CD4-positive, alpha-beta T cell treated with Interleukin-10 for 1 hour (primary cell): ENCODE measurements around the gene CCDC15.

Experiments used
- DNase-seq: peaks from one replicate; pipeline ENCODE4 v3.0.0-alpha.2; 2020

Gene CCDC15

GRCh38 chr11:124953753-124954589 is at the start of gene CCDC15:
Gene CCDC15 (plus strand): TSS chr11:124954202. CDS start chr11:124954733, 531 bp downstream.
- DNase-seq, result peak; percentile 95

- DNase-seq, result peak; percentile 15
Observed at GRCh38 chr11:124915541-124916369, 38.2 kb upstream of the CCDC15 start.

GRCh38 chr11:124916370-124916710 is 37.7 kb upstream of the CCDC15 start:
- no peak for DNase-seq

DNA sequence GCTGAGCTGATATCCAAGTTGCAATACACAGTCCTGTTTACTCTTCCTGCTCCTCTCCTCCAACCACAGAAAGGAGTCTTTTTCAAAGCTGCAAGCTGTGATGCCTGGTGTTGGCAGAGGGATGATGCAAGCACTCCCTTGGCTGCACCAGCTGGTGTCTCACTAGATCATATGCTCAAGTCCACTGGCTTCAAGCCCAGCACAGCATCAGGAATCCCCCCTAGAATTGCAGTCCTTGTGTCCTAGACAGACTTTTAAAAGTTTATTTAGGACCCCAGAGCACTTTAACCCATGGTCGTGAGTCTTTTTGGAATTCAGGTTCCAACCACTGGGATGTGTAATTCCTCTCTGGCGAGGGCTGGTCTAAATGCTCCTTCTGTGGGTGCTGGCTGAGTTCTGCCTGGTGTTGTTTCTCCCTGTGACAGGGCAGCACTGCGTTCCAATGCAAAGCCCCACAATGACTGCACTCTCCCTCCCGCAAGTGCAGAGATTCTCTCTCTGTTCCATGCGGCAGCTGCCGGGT is 36.8 kb upstream of the CCDC15 start:
- DNase-seq, result no peak

DNA sequence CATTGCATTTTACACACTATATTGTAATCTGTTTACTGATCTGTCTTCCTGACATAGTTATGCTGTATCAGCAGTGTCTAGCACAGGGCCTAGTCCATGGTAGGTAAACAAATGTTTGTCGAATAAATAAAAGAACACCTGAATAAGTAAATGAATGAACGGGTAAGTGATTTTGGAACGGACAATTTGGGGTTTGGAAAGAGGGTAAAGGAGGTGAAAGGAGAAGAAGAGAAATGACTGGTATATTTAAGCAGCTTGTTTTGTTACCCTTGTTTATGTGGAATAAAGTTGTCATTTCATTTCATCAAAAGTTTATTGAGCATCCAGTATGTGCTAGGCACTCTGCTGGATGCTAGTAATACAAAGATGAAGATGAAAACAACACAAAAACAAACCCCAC is 35.1 kb upstream of the CCDC15 start, which contains the start of gene HEPN1:
HEPN1 (plus strand) TSS at position 301 of the 400 bp plus-strand sequence.
- no peak for DNase-seq

DNA sequence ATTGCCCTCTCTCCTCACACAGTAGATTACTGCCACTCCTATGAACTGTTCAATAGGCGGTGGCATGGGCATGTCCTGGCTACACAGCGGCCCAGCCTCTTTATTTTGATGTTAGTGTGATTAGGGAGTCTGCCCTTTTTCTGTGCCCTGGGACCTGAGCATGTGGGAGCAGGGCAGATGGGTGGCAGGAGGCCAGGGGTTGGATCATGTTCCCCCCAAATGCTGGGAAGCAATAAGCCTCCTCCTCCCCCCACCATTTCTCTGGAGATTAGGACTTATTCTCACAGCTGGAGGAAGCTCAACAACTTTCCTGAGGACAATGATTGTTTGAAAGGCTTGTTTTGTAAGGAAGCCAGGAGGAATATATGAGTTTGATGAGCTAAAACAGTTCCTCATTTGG is 34.1 kb upstream of the CCDC15 start:
- DNase-seq, result no peak

DNA sequence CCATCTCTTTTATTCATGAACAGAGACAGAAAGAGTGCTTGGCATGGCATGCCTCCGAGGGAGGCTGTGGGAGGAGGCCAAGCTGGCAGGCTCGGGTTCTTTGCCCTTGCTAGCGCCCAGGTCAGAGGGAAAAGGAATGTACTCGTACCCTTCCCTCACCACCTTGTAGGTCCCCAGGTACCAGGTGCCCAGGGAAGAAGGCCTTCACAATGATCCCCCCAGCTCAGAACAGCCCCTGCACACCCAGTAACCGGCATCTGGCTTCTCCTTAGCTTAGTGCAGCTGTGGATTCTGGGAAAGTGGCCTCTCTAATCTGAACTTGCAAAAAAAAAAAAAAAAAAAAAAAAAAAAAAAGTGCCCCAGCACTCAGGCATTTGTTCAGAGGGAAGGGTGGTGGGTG is 33.6 kb upstream of the CCDC15 start:
- DNase-seq, result no peak

GRCh38 chr11:124920870-124921609 is 33.0 kb upstream of the CCDC15 start:
- peak; percentile 85 for DNase-seq

GRCh38 chr11:124922831-124923230 is 31.2 kb upstream of the CCDC15 start:
- no peak for DNase-seq

DNA sequence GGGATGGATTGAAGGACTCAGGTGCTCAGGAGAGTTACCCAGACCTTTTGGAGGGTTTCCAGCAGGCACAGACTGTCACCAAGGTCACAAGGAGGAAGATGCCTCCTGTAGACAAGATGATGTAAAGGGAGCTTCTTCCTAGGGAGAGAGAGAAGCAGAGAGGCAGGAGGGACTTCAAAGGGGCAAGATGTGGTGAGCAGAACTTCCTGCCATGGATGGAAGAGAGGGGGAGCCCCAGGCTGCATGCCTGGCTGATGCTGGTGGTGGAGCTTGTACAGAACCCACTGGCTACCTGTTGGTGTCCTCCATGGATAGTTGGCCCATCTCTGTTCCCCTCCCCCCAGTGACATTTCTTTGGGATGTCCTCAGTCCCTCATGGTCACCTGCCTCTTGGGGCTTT is 30.7 kb upstream of the CCDC15 start:
- peak; percentile 12 for DNase-seq

DNA sequence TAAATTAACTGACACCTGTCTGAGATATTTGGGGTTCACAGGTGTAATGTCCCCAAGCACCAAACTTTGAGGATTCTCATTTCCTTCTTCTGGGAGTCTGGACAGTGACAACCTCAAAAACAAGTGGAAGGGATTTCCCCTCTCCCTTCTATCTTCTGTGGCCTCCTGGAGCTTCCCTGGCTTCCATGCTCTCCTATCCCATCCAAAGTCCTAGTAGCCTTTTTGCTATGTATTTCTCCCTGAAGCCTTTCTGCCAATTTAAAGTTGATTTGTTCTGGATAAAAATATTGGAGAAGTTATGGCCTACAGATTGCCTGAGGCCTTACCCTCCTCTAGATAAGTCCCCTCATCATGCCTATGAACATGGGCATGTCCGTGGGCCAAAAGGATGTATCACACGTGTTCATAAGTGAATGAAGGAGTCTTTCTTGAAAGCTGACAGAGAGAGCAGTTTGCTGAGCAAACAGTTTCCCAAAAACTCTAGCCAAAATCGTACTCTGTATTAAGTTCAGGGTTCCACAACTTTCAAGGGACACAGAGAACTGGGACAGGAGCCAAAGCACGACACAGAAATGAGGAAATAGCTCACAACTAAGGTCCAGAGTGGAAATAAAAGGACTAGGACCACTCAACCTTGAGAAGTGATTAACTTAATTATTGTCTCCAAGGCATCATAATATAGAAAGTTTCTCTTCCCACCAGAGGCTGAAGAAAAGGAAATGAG is 24.9 kb upstream of the CCDC15 start:
- DNase-seq, result no peak

DNA sequence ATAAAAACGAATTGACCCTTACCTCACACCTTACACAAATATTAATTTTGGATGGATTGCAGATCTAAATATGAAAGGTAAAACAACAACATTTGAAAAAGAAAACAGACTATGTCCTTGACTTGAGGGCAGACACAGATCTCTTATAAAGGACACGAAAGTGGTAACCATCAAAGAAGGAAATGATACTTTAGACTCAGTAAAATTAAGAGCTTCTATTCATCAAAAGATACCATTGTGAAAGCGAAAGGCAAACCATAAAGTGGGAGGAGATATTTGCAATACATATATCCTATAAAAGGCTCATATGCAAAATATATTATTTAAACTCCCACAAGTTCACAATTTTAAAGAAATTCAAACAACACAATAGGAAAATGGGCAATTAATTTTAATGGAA is 23.2 kb upstream of the CCDC15 start:
- DNase-seq, result no peak

DNA sequence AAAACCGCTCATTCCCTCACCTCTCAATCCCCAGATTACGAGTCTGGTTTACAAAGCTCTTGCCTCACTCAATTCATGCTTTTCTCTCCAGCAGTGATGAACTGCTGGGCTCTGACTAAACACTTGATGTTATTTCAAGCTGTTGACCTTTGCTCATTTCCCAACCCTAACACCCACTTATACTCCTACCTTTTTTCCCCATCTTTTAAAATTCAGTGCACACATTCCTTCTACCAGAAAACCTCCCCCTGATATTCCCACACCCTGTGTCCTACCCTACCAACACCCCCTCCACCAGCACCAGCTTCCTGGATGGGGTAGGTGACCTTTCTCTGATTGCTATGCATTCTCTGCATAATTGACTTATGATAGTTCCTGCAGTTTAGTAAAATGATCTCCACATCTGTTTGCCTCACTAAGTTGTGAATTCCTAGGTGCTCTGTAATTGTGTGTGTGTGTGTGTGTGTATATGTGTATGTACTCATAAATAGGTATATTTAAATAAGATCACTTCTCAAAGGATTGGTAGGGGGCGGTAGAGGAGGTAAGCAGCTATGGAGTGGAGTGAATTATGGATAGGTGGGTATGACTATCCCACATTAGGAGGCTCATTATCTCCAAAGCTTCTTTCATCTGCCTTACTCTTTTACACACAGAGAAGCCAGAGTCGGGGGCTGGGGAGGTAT is 19.0 kb upstream of the CCDC15 start:
- no peak for DNase-seq

GRCh38 chr11:124935548-124936514 is 18.2 kb upstream of the CCDC15 start, which contains the start of gene HEPACAM:
Gene HEPACAM (minus strand): TSS chr11:124936047. CDS start chr11:124936006, 41 bp downstream.
- DNase-seq, result no peak

DNA sequence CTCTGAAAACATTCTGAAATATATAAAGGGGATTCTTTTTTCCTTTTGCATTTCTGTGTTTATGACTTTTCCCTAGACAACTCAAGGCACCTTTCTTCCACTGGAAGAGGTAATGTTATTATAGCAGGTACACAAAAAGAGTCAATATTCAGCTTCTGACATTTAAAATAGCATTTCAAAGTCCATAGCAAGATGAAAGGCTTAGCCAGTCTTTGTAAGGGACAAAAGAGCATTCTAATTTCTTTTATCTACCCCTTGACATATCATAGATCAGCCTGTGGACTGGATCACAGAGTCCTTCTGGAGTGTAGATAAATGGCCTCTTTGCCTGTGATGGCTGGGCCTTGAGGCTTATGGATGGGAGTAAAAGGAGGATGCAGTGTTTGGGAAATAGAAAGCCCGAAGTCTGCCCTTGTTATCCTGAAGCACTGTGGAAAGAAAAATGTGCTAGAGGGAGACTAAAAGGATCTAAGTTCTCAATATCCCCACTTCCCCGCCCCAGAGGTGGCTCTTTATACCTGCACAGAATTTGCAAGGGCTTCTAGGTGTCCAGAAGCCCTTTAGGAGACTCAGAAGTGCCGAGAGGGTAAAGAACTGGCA is 16.6 kb upstream of the CCDC15 start:
- no peak for DNase-seq

DNA sequence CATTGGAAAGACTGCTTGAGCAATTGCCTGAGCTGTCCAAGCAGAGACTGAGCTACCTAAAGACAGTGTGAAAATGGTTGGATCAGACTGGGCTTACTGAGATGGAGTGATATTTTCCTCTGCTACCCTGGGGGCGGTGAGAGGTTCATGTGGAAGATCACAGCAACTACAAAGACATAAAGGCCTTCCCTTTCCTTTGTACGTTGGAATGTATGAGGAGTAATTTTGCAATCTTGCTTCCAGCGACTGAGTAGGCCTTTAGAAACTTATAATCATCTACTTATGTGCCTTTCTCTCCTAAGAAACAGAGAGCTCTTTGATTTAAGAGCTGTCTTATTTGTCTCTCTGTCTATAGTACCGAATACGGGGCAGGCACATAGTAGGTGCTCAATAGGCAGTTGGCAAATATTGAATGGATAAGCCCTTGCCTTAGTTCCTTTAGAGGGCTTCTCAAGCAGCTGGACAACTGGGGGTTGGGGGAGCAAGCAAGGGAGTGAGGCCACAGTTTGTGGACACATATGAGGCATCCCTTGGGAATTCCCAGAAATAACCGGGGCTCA is 15.7 kb upstream of the CCDC15 start:
- DNase-seq, result no peak

DNA sequence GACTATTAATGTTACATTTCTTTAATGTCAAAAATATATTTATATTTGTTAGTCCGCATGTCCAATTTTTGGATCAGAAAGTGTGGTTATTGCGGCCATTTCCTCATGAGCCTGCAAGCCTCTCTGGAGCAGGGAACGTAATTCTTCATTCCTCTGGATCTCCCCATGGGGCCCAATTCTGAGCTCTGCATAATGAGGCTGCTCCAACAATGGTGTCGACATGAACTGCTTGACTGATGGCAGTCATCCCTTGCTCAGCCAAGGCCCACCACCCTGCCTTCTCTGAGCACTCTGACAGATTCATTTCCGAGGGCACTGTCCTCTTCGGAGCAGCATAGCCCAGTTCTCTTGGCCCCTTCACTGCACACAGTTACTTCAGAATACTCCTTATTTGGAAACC is 15.0 kb upstream of the CCDC15 start:
- no peak for DNase-seq

GRCh38 chr11:124941703-124942102 is 12.3 kb upstream of the CCDC15 start:
- no peak for DNase-seq

GRCh38 chr11:124942466-124943253 is 11.3 kb upstream of the CCDC15 start:
- no peak for DNase-seq
